GM19397 (cell line): ENCODE measurements around the gene TANGO2.

ENCODE experiments used
- ATAC-seq: cut with Tn5 transposase; IDR thresholded peaks from one replicate; pipeline ENCODE4 v1.9.1; 2021; ENCODE audit warnings: mild to moderate bottlenecking, moderate library complexity; ENCODE audit not compliant: unreplicated experiment

Gene TANGO2

GRCh38 chr22:19982991-19983578, 37.8 kb upstream of the TANGO2 start:
- ATAC-seq, result no peak

GRCh38 chr22:19983741-19984140, 37.2 kb upstream of the TANGO2 start:
- no peak for ATAC-seq

GRCh38 chr22:19984201-19984753, 36.6 kb upstream of the TANGO2 start:
- ATAC-seq, result no peak

- ATAC-seq, result no peak
Measured at GRCh38 chr22:19984851-19985811, 35.8 kb upstream of the TANGO2 start.

GRCh38 chr22:19986011-19986409, 34.9 kb upstream of the TANGO2 start:
- no peak for ATAC-seq

GRCh38 chr22:19986410-19987341, 34.2 kb upstream of the TANGO2 start:
- no peak for ATAC-seq

- no peak for ATAC-seq
Measured at GRCh38 chr22:19987394-19988306, 33.3 kb upstream of the TANGO2 start.

- no peak for ATAC-seq
Measured at GRCh38 chr22:19988331-19988808, 32.5 kb upstream of the TANGO2 start.

GRCh38 chr22:19988965-19989724, 31.8 kb upstream of the TANGO2 start:
- ATAC-seq, result no peak

GRCh38 chr22:19989725-19990067, 31.2 kb upstream of the TANGO2 start:
- ATAC-seq, result no peak

- no peak for ATAC-seq
Measured at GRCh38 chr22:19990188-19990587, 30.7 kb upstream of the TANGO2 start.

- no peak for ATAC-seq
Measured at GRCh38 chr22:19990609-19991394, 30.1 kb upstream of the TANGO2 start.

GRCh38 chr22:19991395-19991644, 29.6 kb upstream of the TANGO2 start:
- no peak for ATAC-seq

- no peak for ATAC-seq
Measured at GRCh38 chr22:19991645-19992451, 29.1 kb upstream of the TANGO2 start.

GRCh38 chr22:19992481-19992911, 28.4 kb upstream of the TANGO2 start:
- no peak for ATAC-seq

- no peak for ATAC-seq
Measured at GRCh38 chr22:19992921-19993355, 28.0 kb upstream of the TANGO2 start.

- ATAC-seq, result no peak
Measured at GRCh38 chr22:19993926-19994325, 27.0 kb upstream of the TANGO2 start.
